HG03354 (cell line): ENCODE data around the gene TNRC18.
"Not testable (repeated sequence)": the region's sequence is repeated elsewhere in the genome, so short reads cannot be mapped to it uniquely, and the experiment has no call there.

ENCODE experiments used
- ATAC-seq: cut with Tn5 transposase; IDR thresholded peaks from one replicate; pipeline ENCODE4 v1.9.1; 2021; ENCODE audit warnings: mild to moderate bottlenecking; ENCODE audit not compliant: unreplicated experiment, poor library complexity, severe bottlenecking

TNRC18 gene

GRCh38 chr7:5305050-5305449, 118.6 kb downstream of the TNRC18 start:
- ATAC-seq = not testable (repeated sequence)

DNA sequence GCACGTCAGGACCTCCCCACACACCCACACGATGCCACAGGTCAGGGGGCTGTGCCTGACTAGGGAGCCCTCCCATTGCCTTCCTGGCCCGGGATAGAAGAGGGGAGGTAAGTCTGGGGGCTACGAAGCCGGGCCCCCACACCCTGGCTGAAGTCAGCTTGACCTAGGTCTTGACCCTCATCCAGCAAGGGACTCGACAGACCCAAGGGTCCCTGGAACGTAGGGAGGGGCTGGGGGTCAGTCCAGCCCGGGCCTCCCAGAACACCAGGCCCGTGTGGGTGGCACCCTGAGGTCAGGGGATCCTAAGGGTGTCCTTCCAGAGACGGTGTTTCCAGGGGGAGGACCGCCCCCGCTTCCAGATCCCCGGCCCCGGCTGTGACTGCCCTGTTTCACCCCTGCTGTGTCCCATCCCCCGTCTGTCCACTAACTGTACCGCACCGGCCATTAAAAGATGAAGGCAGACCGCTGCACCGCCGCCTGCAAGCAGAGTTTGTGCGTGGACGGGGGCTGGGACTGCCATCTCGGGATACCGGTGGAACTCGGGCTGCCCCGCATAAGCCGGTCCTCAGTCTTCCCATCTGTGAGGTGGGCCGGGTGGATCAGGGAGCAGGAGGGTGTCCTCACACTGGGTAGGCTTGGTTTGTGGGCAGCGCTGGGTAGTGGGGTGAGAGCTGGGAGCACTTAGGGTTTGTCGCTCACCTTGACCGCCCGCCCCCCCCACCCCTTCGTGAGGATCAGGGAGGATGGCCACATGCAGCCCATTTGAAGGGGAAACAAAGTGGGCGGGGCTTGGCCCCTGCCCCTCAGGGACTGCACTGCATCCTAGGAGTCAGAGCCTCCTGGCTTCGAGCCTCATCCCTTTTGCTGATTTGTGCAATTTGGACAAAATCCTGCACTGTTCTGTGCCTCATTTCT, 119.8 kb downstream of the TNRC18 start:
- ATAC-seq = no peak

GRCh38 chr7:5303061-5303460, 120.6 kb downstream of the TNRC18 start:
- no peak for ATAC-seq

- ATAC-seq = no peak
Measured at GRCh38 chr7:5302577-5302976, 121.1 kb downstream of the TNRC18 start.

- no peak for ATAC-seq
Measured at GRCh38 chr7:5300366-5300765, 123.3 kb downstream of the TNRC18 start.

GRCh38 chr7:5296611-5297226, 126.9 kb downstream of the TNRC18 start:
- ATAC-seq = no peak

DNA sequence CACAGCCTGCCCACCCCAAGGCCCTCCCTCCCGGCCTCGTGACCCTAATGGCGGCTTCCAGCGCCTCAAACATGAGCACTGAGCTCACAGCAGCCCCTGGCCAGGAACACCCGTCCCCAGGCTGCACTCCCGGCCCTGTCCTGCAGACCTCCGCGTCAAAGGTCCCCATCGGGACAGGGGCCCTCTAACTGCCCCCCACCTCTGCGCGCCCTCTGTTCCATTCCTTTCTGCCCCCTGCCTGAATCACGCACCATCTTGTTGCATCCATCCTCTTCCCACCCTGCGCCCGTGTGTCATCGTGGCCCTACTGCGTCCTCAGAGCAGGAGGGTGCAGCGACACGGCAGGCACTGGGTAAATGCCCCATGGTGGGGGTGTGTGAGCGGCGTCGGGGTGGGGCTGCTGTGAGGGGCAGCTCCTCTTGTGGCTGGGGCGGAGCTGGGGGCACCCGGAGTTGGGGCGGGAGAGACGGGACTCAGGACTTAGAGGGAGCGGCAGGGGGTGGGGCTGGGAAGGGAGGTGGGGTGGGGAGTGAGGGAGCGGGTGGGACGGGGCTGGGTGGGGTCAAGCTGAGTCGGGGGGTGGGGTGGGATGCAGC, 127.5 kb downstream of the TNRC18 start:
- ATAC-seq = no peak

DNA sequence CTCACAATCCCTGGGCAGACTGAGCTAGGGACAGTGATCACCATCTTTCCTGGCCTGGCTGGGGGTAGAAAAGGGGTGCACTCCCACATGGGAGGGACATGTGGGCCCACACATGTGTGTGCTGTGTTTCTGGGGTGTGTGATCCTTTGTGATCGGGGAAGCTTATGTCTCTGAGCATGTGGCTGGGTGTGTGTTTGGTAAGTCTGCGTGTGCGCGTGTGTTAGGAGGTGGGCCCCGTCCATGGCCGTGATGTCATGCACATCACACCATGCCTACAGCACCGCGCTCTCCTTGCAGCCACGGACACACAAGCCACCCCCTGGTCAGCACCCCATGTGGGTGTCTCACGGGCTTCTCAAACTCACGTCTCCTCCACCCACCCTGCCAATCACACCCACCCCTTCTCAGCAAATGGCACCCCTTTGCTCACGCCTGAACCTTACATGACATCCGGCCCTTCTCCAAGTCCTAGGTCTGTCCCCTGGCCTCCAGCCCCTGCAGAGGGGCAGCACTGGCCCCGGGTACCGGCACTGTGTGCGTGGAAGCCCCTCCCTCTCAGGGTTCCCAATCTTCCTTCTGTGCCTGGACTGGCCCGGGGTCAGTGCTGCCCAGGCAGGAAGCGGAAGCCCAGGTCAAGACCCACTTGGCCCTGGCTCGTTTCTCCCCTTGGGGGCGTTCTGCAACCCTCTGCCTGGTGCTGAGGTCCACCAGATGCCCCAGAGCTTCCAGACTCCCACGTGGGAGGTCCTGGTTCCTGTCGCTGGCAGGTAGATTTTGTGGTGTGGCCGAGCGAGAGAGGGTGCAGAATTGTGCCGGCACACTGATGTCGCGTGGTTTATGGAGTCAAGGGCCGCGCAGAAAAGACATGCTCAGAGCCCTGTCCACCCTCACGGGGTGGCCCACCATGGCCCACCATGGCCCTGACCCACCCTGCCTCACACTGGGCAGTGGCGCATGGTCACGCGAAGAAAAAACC, 128.3 kb downstream of the TNRC18 start:
- no peak for ATAC-seq

GRCh38 chr7:5294169-5294987, 129.3 kb downstream of the TNRC18 start:
- ATAC-seq = no peak

- not testable (repeated sequence) for ATAC-seq
Measured at GRCh38 chr7:5291711-5292335, 131.8 kb downstream of the TNRC18 start.

DNA sequence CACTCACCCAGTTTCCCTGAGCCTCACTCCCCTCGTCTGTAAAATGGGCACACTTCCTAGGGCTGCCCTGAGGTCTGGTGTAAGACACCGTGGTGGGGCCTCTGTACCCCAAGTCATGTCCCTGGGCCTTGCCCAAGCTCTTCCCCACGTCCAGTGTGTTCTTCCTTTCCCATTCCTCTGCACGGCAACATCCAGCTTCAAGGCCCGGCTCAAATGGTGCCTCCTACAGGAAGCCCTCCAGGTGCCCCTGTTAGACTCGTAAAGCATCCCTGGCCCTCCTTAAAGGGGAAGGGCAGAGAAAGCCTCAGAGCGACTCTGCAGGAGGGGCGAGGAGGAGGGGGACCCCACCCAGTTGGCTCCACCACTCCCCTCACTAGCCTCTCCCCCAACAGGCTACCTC, 132.3 kb downstream of the TNRC18 start:
- ATAC-seq = no peak

DNA sequence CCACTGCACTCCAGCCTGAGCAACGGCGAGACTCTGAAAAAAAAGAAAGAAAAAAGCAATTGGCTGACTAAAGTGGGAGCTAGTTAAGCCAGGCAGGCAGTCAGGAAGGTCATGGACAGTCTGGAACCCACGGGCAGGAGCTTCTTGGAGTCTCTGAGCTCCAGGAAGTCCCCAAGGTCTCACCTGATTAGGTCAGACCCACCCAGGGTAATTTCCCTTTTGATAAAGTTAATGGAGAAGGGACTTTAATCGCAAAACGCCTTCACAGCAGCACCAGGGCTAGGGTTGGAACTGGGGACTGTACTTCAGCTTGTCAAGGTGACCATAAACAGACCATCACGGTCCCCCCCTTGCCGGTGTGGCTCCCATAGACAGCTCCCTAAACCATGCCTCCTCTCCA, 134.3 kb downstream of the TNRC18 start:
- ATAC-seq = no peak

DNA sequence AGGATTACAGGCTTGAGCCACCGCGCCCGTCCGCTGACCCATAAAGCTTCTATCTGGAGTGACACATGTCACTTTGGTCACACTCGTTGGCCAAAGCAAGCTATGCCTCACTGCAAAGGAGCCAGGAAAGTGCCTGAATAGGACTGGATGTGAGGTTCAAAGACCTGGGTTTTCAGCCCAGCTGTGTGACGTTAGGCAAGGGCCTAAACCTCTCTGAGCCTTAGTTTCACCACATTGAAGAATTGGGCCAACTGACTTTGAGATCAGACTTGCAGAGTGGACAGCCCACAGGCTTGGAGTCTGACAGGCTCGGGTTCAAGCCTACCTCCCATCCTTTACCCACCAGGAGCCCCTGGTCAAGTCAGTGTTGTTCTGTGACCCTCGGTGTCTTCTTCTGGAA, 135.1 kb downstream of the TNRC18 start:
- not testable (repeated sequence) for ATAC-seq

- ATAC-seq = no peak
Measured at GRCh38 chr7:5287802-5288201, 135.8 kb downstream of the TNRC18 start.

DNA sequence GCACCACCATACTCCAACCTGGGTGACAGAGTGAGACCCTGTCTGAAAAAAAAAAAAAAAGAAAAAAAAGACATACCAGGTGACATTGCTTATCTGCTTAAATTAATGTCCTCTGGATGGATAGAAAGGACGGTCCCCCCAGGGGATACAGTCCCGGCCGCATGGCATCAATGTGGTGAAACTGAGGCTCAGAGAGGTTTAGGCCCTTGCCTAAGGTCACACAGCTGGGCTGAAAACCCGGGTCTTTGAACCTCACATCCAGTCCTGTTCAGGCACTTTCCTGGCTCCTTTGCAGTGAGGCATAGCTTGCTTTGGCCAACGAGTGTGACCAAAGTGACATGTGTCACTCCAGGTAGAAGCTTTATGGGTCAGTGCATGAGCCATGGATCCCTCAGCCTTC, 136.3 kb downstream of the TNRC18 start:
- ATAC-seq = not testable (repeated sequence)

GRCh38 chr7:5286933-5287332, 136.7 kb downstream of the TNRC18 start:
- no peak for ATAC-seq

DNA sequence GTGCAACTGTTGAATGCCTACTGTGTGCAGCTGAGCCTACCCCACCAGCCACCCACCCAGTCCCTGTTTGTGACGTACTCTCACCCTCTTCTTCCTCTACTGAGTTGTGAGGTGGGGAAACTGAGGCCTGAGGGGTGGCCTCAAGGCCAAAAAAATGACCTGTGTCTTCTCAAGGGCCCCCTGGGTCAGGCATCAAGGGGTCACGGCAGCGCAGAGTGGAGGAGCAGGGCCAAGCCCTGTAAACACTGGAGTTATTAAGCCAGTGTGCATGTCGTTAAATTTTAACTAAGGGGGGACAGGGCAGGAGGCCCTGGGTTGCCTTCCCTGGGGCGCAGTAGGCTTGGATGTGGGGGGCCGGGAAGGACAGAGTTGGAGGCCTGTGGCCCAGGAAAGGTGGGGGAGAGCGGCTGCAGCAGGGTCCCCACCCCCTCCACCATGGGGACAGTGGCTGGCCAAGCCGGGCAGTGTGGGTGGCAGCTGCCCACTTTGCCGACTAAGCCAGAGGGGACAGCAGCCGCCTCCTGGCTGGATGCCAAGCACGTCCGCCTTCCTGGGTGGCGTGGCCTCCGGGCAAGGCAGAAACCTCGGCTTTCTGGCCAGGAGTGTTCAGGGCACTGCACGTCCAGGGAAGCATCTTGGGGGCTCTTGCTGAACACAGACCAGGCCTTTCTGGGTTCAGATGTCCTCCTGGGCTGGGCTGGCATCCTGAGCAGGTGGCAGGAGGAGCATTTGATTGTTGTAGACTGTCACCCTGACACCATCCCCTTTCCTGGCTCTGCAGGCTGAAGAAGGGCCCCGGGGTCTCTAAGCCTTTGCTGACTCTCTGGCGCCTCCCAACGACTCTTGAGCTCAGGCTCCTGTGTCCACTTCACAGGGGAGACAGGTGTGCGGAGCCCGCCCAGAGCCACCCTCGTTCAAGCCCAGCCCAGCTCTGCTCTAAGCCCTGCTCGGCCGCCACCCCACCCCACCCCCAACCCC, 139.0 kb downstream of the TNRC18 start:
- ATAC-seq = no peak
